Stromal cell of bone marrow (primary cell): ENCODE results near the gene SLC39A3.

ENCODE experiments used
- DNase-seq: peaks from one replicate; pipeline ENCODE4 v3.0.0-alpha.2; 2012; ENCODE audit warnings: low read depth

SLC39A3 gene

GRCh38 chr19:2747349-2747748 is 7.5 kb upstream of the SLC39A3 start:
- no peak for DNase-seq

GRCh38 chr19:2744113-2744512 is 4.3 kb upstream of the SLC39A3 start:
- DNase-seq = no peak

GRCh38 chr19:2743099-2743498 is 3.3 kb upstream of the SLC39A3 start:
- DNase-seq = no peak

- DNase-seq = no peak
These were observed 468 bp upstream of the SLC39A3 start for GRCh38 chr19:2740314-2740656.

- no peak for DNase-seq
These were observed 3.1 kb downstream of the SLC39A3 start for GRCh38 chr19:2736550-2737190.

- no peak for DNase-seq
These were observed 4.4 kb downstream of the SLC39A3 start for GRCh38 chr19:2735374-2735773.

GRCh38 chr19:2734589-2735288 is 5.1 kb downstream of the SLC39A3 start:
- no peak for DNase-seq

GRCh38 chr19:2733930-2734588 is 5.8 kb downstream of the SLC39A3 start:
- no peak for DNase-seq

- no peak for DNase-seq
These were observed 6.9 kb downstream of the SLC39A3 start for GRCh38 chr19:2732883-2733282.

- no peak for DNase-seq
These were observed 7.6 kb downstream of the SLC39A3 start for GRCh38 chr19:2732157-2732725.

- DNase-seq = no peak
These were observed 8.4 kb downstream of the SLC39A3 start for GRCh38 chr19:2731181-2731995.

- no peak for DNase-seq
These were observed 9.6 kb downstream of the SLC39A3 start for GRCh38 chr19:2729943-2730818.

- no peak for DNase-seq
These were observed 10.9 kb downstream of the SLC39A3 start for GRCh38 chr19:2728783-2729387.

GRCh38 chr19:2727640-2727944 is 12.2 kb downstream of the SLC39A3 start:
- no peak for DNase-seq

- DNase-seq = no peak
These were observed 12.7 kb downstream of the SLC39A3 start for GRCh38 chr19:2726904-2727639.

GRCh38 chr19:2726160-2726855 is 13.5 kb downstream of the SLC39A3 start:
- DNase-seq = no peak

GRCh38 chr19:2724148-2724557 is 15.7 kb downstream of the SLC39A3 start:
- DNase-seq = no peak

GRCh38 chr19:2723747-2724146 is 16.1 kb downstream of the SLC39A3 start:
- no peak for DNase-seq

GRCh38 chr19:2723345-2723715 is 16.5 kb downstream of the SLC39A3 start:
- DNase-seq = no peak
